ENCODE measurements around the gene GDPD2. TPM values are rescaled to one million over a fixed set of nuclear protein-coding genes. Genes with fewer than 3 reads are reported as not detected.
"Not testable (repeated sequence)": the region's sequence is repeated elsewhere in the genome, so short reads cannot be mapped to it uniquely, and the experiment has no call there.

The GDPD2 gene
- total RNA-seq (ENCODE audit: low replicate concordance) = 2.0 and 4.0 TPM in 2 replicates
- long read RNA-seq, transcript GDPD2-201 (16 exons, 2,169 nt) = major isoform, 7 of 11 reads
- long read RNA-seq, partial matches to known transcripts = 1 of 11 reads
- long read RNA-seq, other reads (novel, unspliced or antisense) = 2 of 11 reads

- peak within 1 kb of the TSS; percentile 17 for H3K27ac Mint-ChIP-seq
- peak within 1 kb of the TSS; percentile 69 for H3K4me3 Mint-ChIP-seq
- H3K4me1 Mint-ChIP-seq (ENCODE audit: unreplicated experiment) = peaks cover 5% of the 10 kb centered on the region
- H3K9me3 Mint-ChIP-seq = no peaks in the 10 kb centered on the region
- no peaks in the 10 kb centered on the region for H3K27me3 Mint-ChIP-seq
- no peak for DNase-seq (ENCODE audit: extremely low spot score, unreplicated experiment)
- no peaks in the 10 kb centered on the region for H3K36me3 Mint-ChIP-seq
- TF ChIP-seq CTCF (conservative IDR thresholded peaks at IDR 0.05) = peak; percentile 47
Measured at GRCh38 chrX:70422851-70423341, at the start of gene GDPD2. Gene GDPD2, plus strand, starts transcription at chrX:70423314. Its CDS starts 1,671 bp downstream, at chrX:70424985.

GRCh38 chrX:70386235-70386634, 36.9 kb upstream of the GDPD2 start:
- Mint-ChIP-seq H3K9me3 (no peaks in the 10 kb centered on the region), H3K27me3 (no peaks in the 10 kb centered on the region), H3K4me1 (ENCODE audit: unreplicated experiment) (no peaks in the 10 kb centered on the region), H3K36me3 (peaks cover 17% of the 10 kb centered on the region), H3K4me3 (no peak overlapping the region), H3K27ac (no peak overlapping the region)
- no peak for TF ChIP-seq CTCF (conservative IDR thresholded peaks at IDR 0.05)
- DNase-seq (ENCODE audit: extremely low spot score, unreplicated experiment) = no peak

GRCh38 chrX:70398899-70399298, 24.2 kb upstream of the GDPD2 start:
- H3K27me3 Mint-ChIP-seq = no peaks in the 10 kb centered on the region
- H3K27ac Mint-ChIP-seq = no peak overlapping the region
- TF ChIP-seq CTCF (conservative IDR thresholded peaks at IDR 0.05) = no peak
- DNase-seq (ENCODE audit: extremely low spot score, unreplicated experiment) = no peak
- peaks cover 5% of the 10 kb centered on the region for H3K36me3 Mint-ChIP-seq
- no peaks in the 10 kb centered on the region for H3K9me3 Mint-ChIP-seq
- H3K4me1 Mint-ChIP-seq (ENCODE audit: unreplicated experiment) = no peaks in the 10 kb centered on the region
- H3K4me3 Mint-ChIP-seq = no peak overlapping the region

- H3K4me3 Mint-ChIP-seq; H3K27me3 Mint-ChIP-seq; H3K36me3 Mint-ChIP-seq; DNase-seq (ENCODE audit: extremely low spot score, unreplicated experiment); H3K9me3 Mint-ChIP-seq; H3K27ac Mint-ChIP-seq; H3K4me1 Mint-ChIP-seq (ENCODE audit: unreplicated experiment): not testable (repeated sequence)
Measured at GRCh38 chrX:70400181-70400580, 22.9 kb upstream of the GDPD2 start.

- no peaks in the 10 kb centered on the region for H3K27me3 Mint-ChIP-seq
- no peak overlapping the region for H3K27ac Mint-ChIP-seq
- H3K4me1 Mint-ChIP-seq (ENCODE audit: unreplicated experiment) = no peaks in the 10 kb centered on the region
- no peaks in the 10 kb centered on the region for H3K9me3 Mint-ChIP-seq
- H3K36me3 Mint-ChIP-seq = no peaks in the 10 kb centered on the region
- DNase-seq (ENCODE audit: extremely low spot score, unreplicated experiment) = no peak
- no peak for TF ChIP-seq CTCF (conservative IDR thresholded peaks at IDR 0.05)
- no peak overlapping the region for H3K4me3 Mint-ChIP-seq
Measured at GRCh38 chrX:70402721-70403120, 20.4 kb upstream of the GDPD2 start.

GRCh38 chrX:70405003-70405402, 18.1 kb upstream of the GDPD2 start:
- no peak overlapping the region for H3K4me3 Mint-ChIP-seq
- peak overlapping the region; percentile 78 for H3K27ac Mint-ChIP-seq
- H3K27me3 Mint-ChIP-seq = no peaks in the 10 kb centered on the region
- no peak for TF ChIP-seq CTCF (conservative IDR thresholded peaks at IDR 0.05)
- no peak for DNase-seq (ENCODE audit: extremely low spot score, unreplicated experiment)
- no peaks in the 10 kb centered on the region for H3K9me3 Mint-ChIP-seq
- no peaks in the 10 kb centered on the region for H3K36me3 Mint-ChIP-seq
- H3K4me1 Mint-ChIP-seq (ENCODE audit: unreplicated experiment) = no peaks in the 10 kb centered on the region

Data from type B pancreatic cell (in vitro differentiated cells).